Measurements from ENCODE around the gene TDRD5.

GRCh38 chr1:179576509-179576908, 15.1 kb upstream of the TDRD5 start:
- TF ChIP-seq, protein P1, sequence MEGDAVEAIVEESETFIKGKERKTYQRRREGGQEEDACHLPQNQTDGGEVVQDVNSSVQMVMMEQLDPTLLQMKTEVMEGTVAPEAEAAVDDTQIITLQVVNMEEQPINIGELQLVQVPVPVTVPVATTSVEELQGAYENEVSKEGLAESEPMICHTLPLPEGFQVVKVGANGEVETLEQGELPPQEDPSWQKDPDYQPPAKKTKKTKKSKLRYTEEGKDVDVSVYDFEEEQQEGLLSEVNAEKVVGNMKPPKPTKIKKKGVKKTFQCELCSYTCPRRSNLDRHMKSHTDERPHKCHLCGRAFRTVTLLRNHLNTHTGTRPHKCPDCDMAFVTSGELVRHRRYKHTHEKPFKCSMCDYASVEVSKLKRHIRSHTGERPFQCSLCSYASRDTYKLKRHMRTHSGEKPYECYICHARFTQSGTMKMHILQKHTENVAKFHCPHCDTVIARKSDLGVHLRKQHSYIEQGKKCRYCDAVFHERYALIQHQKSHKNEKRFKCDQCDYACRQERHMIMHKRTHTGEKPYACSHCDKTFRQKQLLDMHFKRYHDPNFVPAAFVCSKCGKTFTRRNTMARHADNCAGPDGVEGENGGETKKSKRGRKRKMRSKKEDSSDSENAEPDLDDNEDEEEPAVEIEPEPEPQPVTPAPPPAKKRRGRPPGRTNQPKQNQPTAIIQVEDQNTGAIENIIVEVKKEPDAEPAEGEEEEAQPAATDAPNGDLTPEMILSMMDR (IDR thresholded peaks at IDR 0.05 in 8 of 11, conservative IDR thresholded peaks at IDR 0.05 in 3 of 11): no peak
- TF ChIP-seq POLR2AphosphoS5 (IDR thresholded peaks at IDR 0.05): no peak
